ENCODE results near the gene SLC5A2.
A peak's percentile ranks its signal among the peaks of the same experiment; 100 is the strongest.

Gene SLC5A2

GRCh38 chr16:31453255-31454204, 29.4 kb upstream of the SLC5A2 start (continued):
- peak; percentile 76 for TF ChIP-seq ZNF366 (tag by site-specific recombination; conservative IDR thresholded peaks at IDR 0.05)
- no peak for TF ChIP-seq SCRT2 (tag by site-specific recombination; IDR thresholded peaks at IDR 0.05)
- no peak for TF ChIP-seq ZNF707 (tag by site-specific recombination; IDR thresholded peaks at IDR 0.05)
- TF ChIP-seq ZNF677 (tag by site-specific recombination; IDR thresholded peaks at IDR 0.05): no peak
- TF ChIP-seq ZBTB7A (tag by site-specific recombination; IDR thresholded peaks at IDR 0.05; ENCODE audit: low read depth): 0 out of 2 replicates have a peak, but pooled peaks have one; percentile 33
- TF ChIP-seq ZNF473 (tag by site-specific recombination; IDR thresholded peaks at IDR 0.05): no peak
- TF ChIP-seq ZNF146 (tag by site-specific recombination; IDR thresholded peaks at IDR 0.05): peak; percentile 68
- no peak for TF ChIP-seq ZNF19 (tag by site-specific recombination; IDR thresholded peaks at IDR 0.05; ENCODE audit: low read depth)
- TF ChIP-seq ZNF211 (tag by site-specific recombination; IDR thresholded peaks at IDR 0.05; ENCODE audit: low read depth): no peak
- no peak for TF ChIP-seq ZNF792 (tag by site-specific recombination; IDR thresholded peaks at IDR 0.05)
- no peak for TF ChIP-seq ZNF157 (tag by site-specific recombination; IDR thresholded peaks at IDR 0.05)
- TF ChIP-seq ZNF280C (tag by site-specific recombination; IDR thresholded peaks at IDR 0.05): no peak
- no peak for TF ChIP-seq ZSCAN18 (tag by site-specific recombination; IDR thresholded peaks at IDR 0.05)
- no peak for TF ChIP-seq ZNF48 (tag by site-specific recombination; IDR thresholded peaks at IDR 0.05)
- no peak for TF ChIP-seq ZNF747 (tag by site-specific recombination; IDR thresholded peaks at IDR 0.05)
- no peak for TF ChIP-seq ZNF132 (tag by site-specific recombination; IDR thresholded peaks at IDR 0.05; ENCODE audit: borderline replicate concordance)
- peak; percentile 38; the same call in 1 of the 2 replicates for TF ChIP-seq ZBTB6 (tag by site-specific recombination; IDR thresholded peaks at IDR 0.05)
- no peak for TF ChIP-seq ZNF529 (tag by site-specific recombination; IDR thresholded peaks at IDR 0.05; ENCODE audit: insufficient replicate concordance)
- no peak for TF ChIP-seq ZNF23 (tag by site-specific recombination; IDR thresholded peaks at IDR 0.05; ENCODE audit: borderline replicate concordance)
- no peak for TF ChIP-seq ZNF37A (tag by site-specific recombination; IDR thresholded peaks at IDR 0.05)
- no peak for TF ChIP-seq ZNF621 (tag by site-specific recombination; IDR thresholded peaks at IDR 0.05)
- TF ChIP-seq ZNF549 (tag by site-specific recombination; IDR thresholded peaks at IDR 0.05): no peak
- TF ChIP-seq ZNF521 (tag by site-specific recombination; IDR thresholded peaks at IDR 0.05): no peak
- no peak for TF ChIP-seq ZBTB10 (tag by site-specific recombination; IDR thresholded peaks at IDR 0.05)
- no peak for TF ChIP-seq ZBTB1 (tag by site-specific recombination; IDR thresholded peaks at IDR 0.05)
- peak; percentile 91 for TF ChIP-seq SP7 (tag by site-specific recombination; IDR thresholded peaks at IDR 0.05)
- TF ChIP-seq ZNF701 (tag by site-specific recombination; IDR thresholded peaks at IDR 0.05): no peak
- no peak for TF ChIP-seq ZNF660 (tag by site-specific recombination; IDR thresholded peaks at IDR 0.05)
- no peak for TF ChIP-seq ZNF10 (tag by site-specific recombination; IDR thresholded peaks at IDR 0.05)
- peak; percentile 73 for TF ChIP-seq WT1 (tag by site-specific recombination; IDR thresholded peaks at IDR 0.05)
